ENCODE results near the gene TOPBP1.
"Not testable (repeated sequence)": the region's sequence is repeated elsewhere in the genome, so short reads cannot be mapped to it uniquely, and the experiment has no call there.

Gene TOPBP1

GRCh38 chr3:133661454-133662277 is at the start of gene TOPBP1:
Gene TOPBP1, minus strand, starts transcription at chr3:133661941. Its CDS starts 814 bp downstream, at chr3:133661127.
- peak; percentile 76 for DNase-seq

GRCh38 chr3:133711013-133711412 is 49.3 kb upstream of the TOPBP1 start:
- DNase-seq: no peak

GRCh38 chr3:133709139-133709750 is 47.5 kb upstream of the TOPBP1 start:
- no peak for DNase-seq

- DNase-seq: no peak
These were observed 44.3 kb upstream of the TOPBP1 start for GRCh38 chr3:133706033-133706432.

- DNase-seq: no peak
These were observed 42.2 kb upstream of the TOPBP1 start for GRCh38 chr3:133703915-133704314.

GRCh38 chr3:133701435-133702358 is 40.0 kb upstream of the TOPBP1 start:
- DNase-seq: no peak

GRCh38 chr3:133700351-133700750 is 38.6 kb upstream of the TOPBP1 start:
- no peak for DNase-seq

- no peak for DNase-seq
These were observed 38.2 kb upstream of the TOPBP1 start for GRCh38 chr3:133699903-133700302.

- DNase-seq: no peak
These were observed 37.7 kb upstream of the TOPBP1 start for GRCh38 chr3:133699467-133699866.

- no peak for DNase-seq
These were observed 36.2 kb upstream of the TOPBP1 start for GRCh38 chr3:133697960-133698359.

GRCh38 chr3:133695560-133696171 is 33.9 kb upstream of the TOPBP1 start:
- DNase-seq: no peak

GRCh38 chr3:133694288-133695268 is 32.8 kb upstream of the TOPBP1 start:
- DNase-seq: no peak

GRCh38 chr3:133693821-133694220 is 32.1 kb upstream of the TOPBP1 start:
- no peak for DNase-seq

GRCh38 chr3:133692759-133693158 is 31.0 kb upstream of the TOPBP1 start:
- DNase-seq: no peak

GRCh38 chr3:133691273-133692107 is 29.7 kb upstream of the TOPBP1 start:
- no peak for DNase-seq

- DNase-seq: not testable (repeated sequence)
These were observed 16.3 kb upstream of the TOPBP1 start for GRCh38 chr3:133677993-133678392.

GRCh38 chr3:133676336-133677118 is 14.8 kb upstream of the TOPBP1 start:
- DNase-seq: no peak

- DNase-seq: no peak
These were observed 14.0 kb upstream of the TOPBP1 start for GRCh38 chr3:133675631-133676335.

- no peak for DNase-seq
These were observed 12.7 kb upstream of the TOPBP1 start for GRCh38 chr3:133674290-133674919.
